Measurements from ENCODE around the gene COL17A1.

GRCh38 chr10:104049504-104050250 lies 36.0 kb downstream of the COL17A1 start:
- TF ChIP-seq CTCF (IDR thresholded peaks at IDR 0.05): no peak
- no peak for TF ChIP-seq REST (IDR thresholded peaks at IDR 0.05; ENCODE audit: insufficient read depth in 1 of 2, low read depth in 2 of 2, low read length in 1 of 2)

Measured in Panc1 (cell line).